C4-2B (cell line): ENCODE measurements around the gene MRGPRE.

Experiments
- H3K27ac ChIP-seq: fragments of 450-650 bp; 2 replicates; pipeline ENCODE4 v1.5.1; 2017
- CTCF ChIP-seq: fragments of 450-650 bp; conservative IDR thresholded peaks from 2 replicates; pipeline ENCODE4 v1.5.1; 2017; ENCODE audit warnings: mild to moderate bottlenecking
- ZFX ChIP-seq: fragments of 450-650 bp; IDR thresholded peaks from 2 replicates; pipeline ENCODE4 v1.6.1; 2017

The MRGPRE gene

GRCh38 chr11:3177931-3178330, 54.3 kb downstream of the MRGPRE start:
- H3K27ac ChIP-seq = no peak overlapping the region
- TF ChIP-seq CTCF (no peak), ZFX (no peak)
